HEK293 (cell line): ENCODE data around the gene FBXO17.

ENCODE experiments used
- CTCF ChIA-PET: fragments of 350-600 bp; formaldehyde crosslinking; extraction: SDS; loops from one replicate; lab custom pipeline; 2021; ENCODE audit warnings: antibody characterized with exemption; lab: Yijun Ruan, JAX
- POLR2A ChIA-PET: fragments of 300-600 bp; formaldehyde crosslinking; extraction: SDS; loops from one replicate; lab custom pipeline; 2020; ENCODE audit warnings: antibody characterized with exemption, inconsistent platforms; lab: Yijun Ruan, JAX
- H3K27ac ChIP-seq: fragments of 200-500 bp; sonication (Bioruptor generic); 2 replicates; pipeline ENCODE4 v1.5.1; 2014; ENCODE audit warnings: low read depth, low read length, control low read depth, inconsistent platforms; ENCODE audit errors: extremely low read depth
- H3K36me3 ChIP-seq, 2 experiments: fragments of 200-500 bp in 1 of 2; sonication (Bioruptor generic) in 1 of 2; 1 replicate in 1 of 2; 2 replicates in 1 of 2; pipeline ENCODE4 v1.5.1; 2014 to 2017; ENCODE audit warnings: inconsistent platforms in 2 of 2, low read length in 2 of 2; ENCODE audit not compliant: control insufficient read depth in 2 of 2, insufficient read depth in 1 of 2
- H3K4me1 ChIP-seq: fragments of 200-500 bp; sonication (Bioruptor generic); 2 replicates; pipeline ENCODE4 v1.5.1; 2014; ENCODE audit warnings: mild to moderate bottlenecking, low read length, inconsistent platforms; ENCODE audit not compliant: control insufficient read depth, insufficient read depth
- H3K4me3 ChIP-seq: 2 replicates; pipeline ENCODE4 v1.5.1; 2011; ENCODE audit warnings: low read depth, mild to moderate bottlenecking, control low read depth, low read length, moderate library complexity
- H3K9me3 ChIP-seq: fragments of 200-500 bp; sonication (Bioruptor generic); 2 replicates; pipeline ENCODE4 v1.5.1; 2014; ENCODE audit warnings: low read depth, low read length, inconsistent platforms; ENCODE audit not compliant: control insufficient read depth, insufficient read depth
- BCL11A ChIP-seq: fragments of 450-650 bp; formaldehyde crosslinking; IDR thresholded peaks from 2 replicates; pipeline ENCODE4 v1.5.1; 2016; ENCODE audit warnings: low read depth, missing biosample characterization, missing genetic modification characterization
- FEZF1 ChIP-seq: fragments of 450-650 bp; formaldehyde crosslinking; IDR thresholded peaks from 2 replicates; pipeline ENCODE4 v1.5.1; 2016; ENCODE audit warnings: missing biosample characterization, missing genetic modification characterization
- GLI2 ChIP-seq: fragments of 450-650 bp; formaldehyde crosslinking; IDR thresholded peaks from 2 replicates; pipeline ENCODE4; 2017; ENCODE audit warnings: missing biosample characterization, missing genetic modification characterization, low read depth, borderline replicate concordance
- IKZF3 ChIP-seq: fragments of 450-650 bp; IDR thresholded peaks from 2 replicates; pipeline ENCODE4 v1.5.0; 2018; ENCODE audit warnings: missing biosample characterization, mild to moderate bottlenecking, missing genetic modification characterization, moderate library complexity
- KLF1 ChIP-seq: fragments of 450-650 bp; formaldehyde crosslinking; IDR thresholded peaks from 2 replicates; pipeline ENCODE4 v1.5.1; 2016; ENCODE audit warnings: missing biosample characterization, missing genetic modification characterization
- MZF1 ChIP-seq: fragments of 450-650 bp; formaldehyde crosslinking; IDR thresholded peaks from 2 replicates; pipeline ENCODE4 v1.5.1; 2017; ENCODE audit warnings: missing biosample characterization, missing genetic modification characterization, borderline replicate concordance
- OSR2 ChIP-seq: fragments of 450-650 bp; formaldehyde crosslinking; IDR thresholded peaks from 2 replicates; pipeline ENCODE4 v1.5.1; 2016; ENCODE audit warnings: missing biosample characterization, missing genetic modification characterization
- SALL2 ChIP-seq: fragments of 450-650 bp; formaldehyde crosslinking; IDR thresholded peaks from 2 replicates; pipeline ENCODE4 v1.5.0; 2017; ENCODE audit warnings: missing biosample characterization, mild to moderate bottlenecking, missing genetic modification characterization, borderline replicate concordance
- ZBTB17 ChIP-seq: fragments of 450-650 bp; formaldehyde crosslinking; IDR thresholded peaks from 2 replicates; pipeline ENCODE4 v1.5.1; 2016; ENCODE audit warnings: missing biosample characterization, missing genetic modification characterization
- ZBTB20 ChIP-seq: fragments of 450-650 bp; formaldehyde crosslinking; IDR thresholded peaks from 2 replicates; pipeline ENCODE4 v1.5.1; 2016; ENCODE audit warnings: missing biosample characterization, missing genetic modification characterization
- ZNF121 ChIP-seq: fragments of 450-650 bp; formaldehyde crosslinking; IDR thresholded peaks from 2 replicates; pipeline ENCODE4 v1.5.1; 2016; ENCODE audit warnings: missing biosample characterization, missing genetic modification characterization
- ZNF138 ChIP-seq: fragments of 450-650 bp; formaldehyde crosslinking; IDR thresholded peaks from 2 replicates; pipeline ENCODE4 v1.5.1; 2016; ENCODE audit warnings: missing biosample characterization, missing genetic modification characterization, borderline replicate concordance
- ZNF16 ChIP-seq: fragments of 450-650 bp; formaldehyde crosslinking; IDR thresholded peaks from 2 replicates; pipeline ENCODE4 v1.5.1; 2016; ENCODE audit warnings: low read depth, missing biosample characterization, missing genetic modification characterization
- ZNF19 ChIP-seq: fragments of 450-650 bp; formaldehyde crosslinking; IDR thresholded peaks from 2 replicates; pipeline ENCODE4; 2016; ENCODE audit warnings: missing biosample characterization, missing genetic modification characterization, low read depth
- ZNF202 ChIP-seq: fragments of 450-650 bp; formaldehyde crosslinking; IDR thresholded peaks from 2 replicates; pipeline ENCODE4 v1.5.1; 2016; ENCODE audit warnings: missing biosample characterization, missing genetic modification characterization, borderline replicate concordance
- ZNF514 ChIP-seq: fragments of 450-650 bp; formaldehyde crosslinking; IDR thresholded peaks from 2 replicates; pipeline ENCODE4 v1.5.1; 2016; ENCODE audit warnings: missing biosample characterization, missing genetic modification characterization
- ZNF518A ChIP-seq: fragments of 450-650 bp; formaldehyde crosslinking; conservative IDR thresholded peaks from 2 replicates; pipeline ENCODE4 v1.5.1; 2016; ENCODE audit warnings: low read depth, missing biosample characterization, missing genetic modification characterization
- ZNF561 ChIP-seq: fragments of 450-650 bp; IDR thresholded peaks from 2 replicates; pipeline ENCODE4 v1.5.1; 2018; ENCODE audit warnings: missing biosample characterization, missing genetic modification characterization, borderline replicate concordance
- ZNF791 ChIP-seq: fragments of 450-650 bp; formaldehyde crosslinking; IDR thresholded peaks from 2 replicates; pipeline ENCODE4 v1.5.1; 2016; ENCODE audit warnings: missing biosample characterization, missing genetic modification characterization
- ZXDB ChIP-seq: fragments of 450-650 bp; formaldehyde crosslinking; IDR thresholded peaks from 2 replicates; pipeline ENCODE4 v1.5.1; 2016; ENCODE audit warnings: missing biosample characterization, missing genetic modification characterization
- TF ChIP-seq, protein P1 (sequence below): fragments of 450-650 bp; formaldehyde crosslinking; IDR thresholded peaks from 2 replicates; pipeline ENCODE4 v1.5.1; 2016; ENCODE audit warnings: missing biosample characterization, missing genetic modification characterization, low read depth
- TF ChIP-seq, protein P2 (sequence below): fragments of 450-650 bp; IDR thresholded peaks from 2 replicates; pipeline ENCODE4 v1.5.1; 2018; ENCODE audit warnings: missing biosample characterization, missing genetic modification characterization
- TF ChIP-seq, protein P3 (sequence below): fragments of 450-650 bp; formaldehyde crosslinking; IDR thresholded peaks from 2 replicates; pipeline ENCODE4 v1.5.1; 2016; ENCODE audit warnings: missing biosample characterization, missing genetic modification characterization
- TF ChIP-seq, protein P4 (sequence below): IDR thresholded peaks from 2 replicates; pipeline ENCODE4 v1.6.1; 2011; ENCODE audit warnings: mild to moderate bottlenecking, low read depth, low read length, borderline replicate concordance

Gene FBXO17

DNA sequence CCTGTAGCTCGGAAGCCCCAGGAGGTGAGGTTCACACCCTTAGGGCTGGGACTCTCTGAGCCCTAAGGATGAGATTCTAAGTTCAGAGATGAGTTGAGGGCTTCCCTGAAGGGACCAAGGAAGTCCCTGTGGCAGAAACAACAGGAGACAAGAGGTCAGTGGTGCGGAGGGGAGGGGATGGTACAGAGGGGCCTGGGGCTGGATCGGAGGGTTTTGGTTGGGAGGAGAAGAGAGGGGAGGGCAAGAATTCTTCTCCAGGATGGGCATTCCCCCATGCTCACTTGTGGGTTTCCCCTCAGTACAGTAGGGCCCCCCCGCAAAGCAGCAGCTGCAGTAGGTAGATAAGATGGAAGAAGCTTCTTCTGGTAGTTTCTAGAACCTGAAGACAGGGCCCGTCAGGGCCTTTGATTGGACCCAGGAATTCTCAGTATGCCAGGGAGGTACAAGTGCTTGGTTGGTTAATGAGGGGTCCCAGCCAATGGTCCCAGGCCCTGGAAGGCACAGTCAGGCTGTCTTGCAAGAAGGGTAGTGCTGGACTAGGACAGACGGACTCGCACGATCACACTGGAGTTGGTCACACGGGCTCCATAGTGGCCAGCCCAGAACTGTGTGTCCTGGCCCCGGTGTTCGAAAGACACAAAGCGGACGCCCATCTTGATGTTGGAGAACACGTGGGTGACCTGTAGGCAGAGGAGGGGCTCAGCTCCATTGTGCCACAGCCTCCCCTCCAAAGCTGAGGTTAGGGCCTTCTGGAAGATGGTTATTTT is 49.5 kb upstream of the FBXO17 start:
- Histone ChIP-seq H3K9me3 (peaks cover 5% of the 10 kb centered on the region), H3K36me3 (peaks cover 3 to 4% of the 10 kb centered on the region in 2 experiments; a peak in 2 of 3 replicates), H3K4me1 (no peaks in the 10 kb centered on the region)
- no peak for TF ChIP-seq ZBTB20 (tag by site-specific recombination)
- TF ChIP-seq OSR2 (tag by site-specific recombination), result no peak
- no peak for TF ChIP-seq ZNF16 (tag by site-specific recombination)
- TF ChIP-seq ZNF121, result no peak
- TF ChIP-seq GLI2 (tag by site-specific recombination), result no peak
- no peak for TF ChIP-seq IKZF3 (tag by site-specific recombination)
- no peak for TF ChIP-seq ZNF561 (tag by site-specific recombination)
- no peak for TF ChIP-seq ZXDB (tag by site-specific recombination)
- no peak for TF ChIP-seq ZNF19
- no peak for TF ChIP-seq ZNF514 (tag by site-specific recombination)
- no peak for TF ChIP-seq BCL11A
- no peak for TF ChIP-seq ZBTB17
- TF ChIP-seq, protein P1, sequence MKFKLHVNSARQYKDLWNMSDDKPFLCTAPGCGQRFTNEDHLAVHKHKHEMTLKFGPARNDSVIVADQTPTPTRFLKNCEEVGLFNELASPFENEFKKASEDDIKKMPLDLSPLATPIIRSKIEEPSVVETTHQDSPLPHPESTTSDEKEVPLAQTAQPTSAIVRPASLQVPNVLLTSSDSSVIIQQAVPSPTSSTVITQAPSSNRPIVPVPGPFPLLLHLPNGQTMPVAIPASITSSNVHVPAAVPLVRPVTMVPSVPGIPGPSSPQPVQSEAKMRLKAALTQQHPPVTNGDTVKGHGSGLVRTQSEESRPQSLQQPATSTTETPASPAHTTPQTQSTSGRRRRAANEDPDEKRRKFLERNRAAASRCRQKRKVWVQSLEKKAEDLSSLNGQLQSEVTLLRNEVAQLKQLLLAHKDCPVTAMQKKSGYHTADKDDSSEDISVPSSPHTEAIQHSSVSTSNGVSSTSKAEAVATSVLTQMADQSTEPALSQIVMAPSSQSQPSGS (tag by site-specific recombination), result no peak
- TF ChIP-seq SALL2, result no peak
- TF ChIP-seq, protein P2, sequence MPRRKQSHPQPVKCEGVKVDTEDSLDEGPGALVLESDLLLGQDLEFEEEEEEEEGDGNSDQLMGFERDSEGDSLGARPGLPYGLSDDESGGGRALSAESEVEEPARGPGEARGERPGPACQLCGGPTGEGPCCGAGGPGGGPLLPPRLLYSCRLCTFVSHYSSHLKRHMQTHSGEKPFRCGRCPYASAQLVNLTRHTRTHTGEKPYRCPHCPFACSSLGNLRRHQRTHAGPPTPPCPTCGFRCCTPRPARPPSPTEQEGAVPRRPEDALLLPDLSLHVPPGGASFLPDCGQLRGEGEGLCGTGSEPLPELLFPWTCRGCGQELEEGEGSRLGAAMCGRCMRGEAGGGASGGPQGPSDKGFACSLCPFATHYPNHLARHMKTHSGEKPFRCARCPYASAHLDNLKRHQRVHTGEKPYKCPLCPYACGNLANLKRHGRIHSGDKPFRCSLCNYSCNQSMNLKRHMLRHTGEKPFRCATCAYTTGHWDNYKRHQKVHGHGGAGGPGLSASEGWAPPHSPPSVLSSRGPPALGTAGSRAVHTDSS (tag by site-specific recombination), result no peak
- TF ChIP-seq, all 188 proteins: peak for 0
- no peak overlapping the region for H3K4me3 ChIP-seq
- no peak overlapping the region for H3K27ac ChIP-seq
- ChIA-PET POLR2A (no interaction called here), CTCF (interaction anchor here (1.2 kb wide), 1 partner anchor 13 kb away, joined by 5 read pairs; no protein-coding TSS in a partner anchor)

GRCh38 chr19:39021063-39021462 is 45.5 kb upstream of the FBXO17 start:
- no peak overlapping the region for H3K27ac ChIP-seq
- no peaks in the 10 kb centered on the region; the same call in 1 of the 2 replicates for H3K9me3 ChIP-seq
- TF ChIP-seq KLF1 (tag by site-specific recombination) (no peak), ZNF202 (no peak), ZNF518A (tag by site-specific recombination) (no peak), ZNF791 (tag by site-specific recombination) (no peak), GLI2 (tag by site-specific recombination) (no peak), FEZF1 (no peak), MZF1 (no peak), ZNF138 (no peak)
- TF ChIP-seq, protein P3, sequence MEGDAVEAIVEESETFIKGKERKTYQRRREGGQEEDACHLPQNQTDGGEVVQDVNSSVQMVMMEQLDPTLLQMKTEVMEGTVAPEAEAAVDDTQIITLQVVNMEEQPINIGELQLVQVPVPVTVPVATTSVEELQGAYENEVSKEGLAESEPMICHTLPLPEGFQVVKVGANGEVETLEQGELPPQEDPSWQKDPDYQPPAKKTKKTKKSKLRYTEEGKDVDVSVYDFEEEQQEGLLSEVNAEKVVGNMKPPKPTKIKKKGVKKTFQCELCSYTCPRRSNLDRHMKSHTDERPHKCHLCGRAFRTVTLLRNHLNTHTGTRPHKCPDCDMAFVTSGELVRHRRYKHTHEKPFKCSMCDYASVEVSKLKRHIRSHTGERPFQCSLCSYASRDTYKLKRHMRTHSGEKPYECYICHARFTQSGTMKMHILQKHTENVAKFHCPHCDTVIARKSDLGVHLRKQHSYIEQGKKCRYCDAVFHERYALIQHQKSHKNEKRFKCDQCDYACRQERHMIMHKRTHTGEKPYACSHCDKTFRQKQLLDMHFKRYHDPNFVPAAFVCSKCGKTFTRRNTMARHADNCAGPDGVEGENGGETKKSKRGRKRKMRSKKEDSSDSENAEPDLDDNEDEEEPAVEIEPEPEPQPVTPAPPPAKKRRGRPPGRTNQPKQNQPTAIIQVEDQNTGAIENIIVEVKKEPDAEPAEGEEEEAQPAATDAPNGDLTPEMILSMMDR (tag by site-specific recombination), result no peak
- TF ChIP-seq, protein P4, sequence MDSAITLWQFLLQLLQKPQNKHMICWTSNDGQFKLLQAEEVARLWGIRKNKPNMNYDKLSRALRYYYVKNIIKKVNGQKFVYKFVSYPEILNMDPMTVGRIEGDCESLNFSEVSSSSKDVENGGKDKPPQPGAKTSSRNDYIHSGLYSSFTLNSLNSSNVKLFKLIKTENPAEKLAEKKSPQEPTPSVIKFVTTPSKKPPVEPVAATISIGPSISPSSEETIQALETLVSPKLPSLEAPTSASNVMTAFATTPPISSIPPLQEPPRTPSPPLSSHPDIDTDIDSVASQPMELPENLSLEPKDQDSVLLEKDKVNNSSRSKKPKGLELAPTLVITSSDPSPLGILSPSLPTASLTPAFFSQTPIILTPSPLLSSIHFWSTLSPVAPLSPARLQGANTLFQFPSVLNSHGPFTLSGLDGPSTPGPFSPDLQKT, result no peak
- ChIA-PET POLR2A (interaction anchor here (0.5 to 1.2 kb wide), 3 partner anchors 16 to 86 kb away, joined by 3 to 5 read pairs (median 4); partner anchors contain the start of gene FBXO17), CTCF (interaction anchor here (0.7 to 1.2 kb wide), 4 partner anchors 10 to 686 kb away, joined by 3 to 7 read pairs (median 4); no protein-coding TSS in a partner anchor)
- H3K4me3 ChIP-seq, result no peak overlapping the region
- no peaks in the 10 kb centered on the region for H3K4me1 ChIP-seq
- no peaks in the 10 kb centered on the region; a peak in 1 of 3 replicates for H3K36me3 ChIP-seq
